GM18870 (cell line): ENCODE measurements around the gene CHMP6.

ENCODE experiments used
- ATAC-seq: cut with Tn5 transposase; IDR thresholded peaks from one replicate; pipeline ENCODE4 v1.9.1; 2021; ENCODE audit warnings: moderate library complexity; ENCODE audit not compliant: unreplicated experiment

CHMP6 gene

GRCh38 chr17:80970762-80971703 lies 20.6 kb upstream of the CHMP6 start:
- ATAC-seq: no peak

- no peak for ATAC-seq
Observed at GRCh38 chr17:80971704-80972304, 19.8 kb upstream of the CHMP6 start.

DNA sequence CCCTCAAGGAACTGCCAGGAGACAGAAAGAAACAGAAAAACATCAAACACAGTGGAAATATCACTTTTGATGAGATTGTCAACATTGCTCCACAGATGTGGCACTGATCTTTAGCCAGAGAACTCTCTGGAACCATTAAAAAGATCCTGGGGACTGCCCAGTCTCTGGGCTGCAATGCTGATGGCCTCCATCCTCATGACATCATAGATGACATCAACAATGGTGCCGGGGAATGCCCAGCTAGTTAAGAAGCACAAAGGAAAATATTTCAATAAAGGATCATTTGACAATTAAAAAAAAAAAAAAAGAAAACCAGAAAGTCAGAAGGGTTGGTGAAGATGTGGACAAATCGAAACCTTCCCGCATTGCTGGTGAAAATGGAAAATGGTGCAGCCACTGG lies 14.9 kb upstream of the CHMP6 start:
- ATAC-seq: no peak

- ATAC-seq: no peak
Observed at GRCh38 chr17:80977172-80977571, 14.5 kb upstream of the CHMP6 start.

DNA sequence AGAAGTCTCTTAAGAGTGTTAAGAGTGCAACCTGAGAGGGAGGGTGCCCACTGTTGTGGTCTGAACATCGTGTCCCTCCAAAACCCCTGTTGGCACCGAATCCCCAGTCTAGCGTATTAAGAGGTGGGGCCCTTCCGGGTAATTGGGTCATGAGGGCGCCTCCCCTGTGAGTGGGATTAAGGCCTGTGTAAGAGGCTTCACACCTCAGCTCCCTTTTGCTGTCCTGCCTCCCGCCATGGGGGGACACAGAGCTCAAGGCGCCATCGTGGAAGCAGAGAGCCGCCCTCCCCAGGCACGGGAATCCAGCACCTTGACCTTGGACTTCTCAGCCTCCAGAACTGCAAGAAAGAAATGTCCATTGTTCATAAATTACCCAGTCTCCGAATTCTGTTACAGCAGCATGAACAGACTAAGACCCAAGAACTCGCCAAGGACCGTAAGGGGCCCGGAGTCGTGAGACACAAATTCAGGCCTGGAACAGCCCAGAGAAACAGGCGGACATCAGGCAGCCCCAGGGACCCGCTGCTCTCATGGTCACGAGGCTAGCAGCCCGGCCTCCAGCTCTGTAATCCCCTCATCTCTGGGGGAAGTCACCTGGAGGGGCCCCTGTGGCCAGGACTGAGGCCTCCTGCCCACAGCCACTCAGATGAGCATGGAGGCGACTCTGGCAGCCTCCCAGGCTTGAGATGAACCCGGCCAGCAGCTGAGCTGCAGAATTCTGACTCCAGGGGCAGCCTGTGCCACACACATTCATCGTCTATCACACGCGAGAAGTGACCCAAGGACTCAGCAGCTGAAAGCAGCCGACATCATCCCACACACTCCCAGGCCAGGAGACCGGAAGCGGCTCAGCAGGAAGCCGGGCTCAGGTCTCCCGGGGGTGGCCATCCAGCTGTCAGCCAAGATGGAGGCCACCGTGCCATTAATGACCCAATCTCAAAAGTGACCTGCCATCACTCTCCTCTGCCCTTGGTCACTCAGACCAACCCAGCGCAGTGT lies 12.8 kb upstream of the CHMP6 start:
- no peak for ATAC-seq

GRCh38 chr17:80979547-80980378 lies 11.9 kb upstream of the CHMP6 start:
- ATAC-seq: no peak

- ATAC-seq: no peak
Observed at GRCh38 chr17:80980397-80981061, 11.1 kb upstream of the CHMP6 start.

DNA sequence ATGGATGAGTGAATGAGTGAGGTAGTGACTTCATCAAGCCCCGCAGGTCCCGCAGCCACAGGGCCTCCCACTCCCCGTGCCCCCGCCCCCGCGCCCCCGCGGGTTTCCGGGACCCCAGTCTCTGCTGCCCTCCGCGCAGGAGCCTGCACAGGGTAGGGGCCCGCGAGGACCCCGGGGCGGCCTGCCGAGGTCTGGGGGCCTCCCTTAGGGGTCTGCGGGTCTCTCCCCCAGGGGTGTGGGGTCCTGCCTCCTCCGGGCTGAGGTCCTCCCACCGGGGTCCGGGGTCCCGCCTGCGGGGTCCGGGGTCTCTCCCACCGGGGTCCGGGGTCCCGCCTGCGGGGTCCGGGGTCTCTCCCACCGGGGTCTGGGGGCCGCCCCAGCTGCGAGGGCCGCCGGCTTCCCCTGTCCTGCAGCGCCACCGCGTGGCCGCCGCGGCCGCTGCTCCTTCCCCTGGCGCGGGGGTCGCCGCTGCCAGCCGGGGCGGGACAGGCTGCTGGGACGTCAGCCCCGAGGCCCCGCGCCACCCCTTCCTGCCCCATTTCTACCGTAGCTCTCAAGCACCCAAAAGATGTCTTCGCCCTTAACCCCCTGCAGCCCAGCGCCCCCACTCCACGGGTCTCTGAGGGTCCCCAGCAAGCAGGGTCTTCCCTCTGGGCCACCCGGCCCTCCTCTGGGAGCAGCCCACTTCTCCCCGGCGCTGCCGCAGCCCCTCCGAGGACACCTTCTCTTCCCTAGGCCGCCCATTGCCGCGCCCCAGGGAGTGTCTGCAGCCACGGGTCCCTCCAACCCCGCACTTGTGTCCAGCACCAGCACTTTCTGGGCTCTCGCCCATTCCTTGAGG lies 10.4 kb upstream of the CHMP6 start:
- no peak for ATAC-seq

DNA sequence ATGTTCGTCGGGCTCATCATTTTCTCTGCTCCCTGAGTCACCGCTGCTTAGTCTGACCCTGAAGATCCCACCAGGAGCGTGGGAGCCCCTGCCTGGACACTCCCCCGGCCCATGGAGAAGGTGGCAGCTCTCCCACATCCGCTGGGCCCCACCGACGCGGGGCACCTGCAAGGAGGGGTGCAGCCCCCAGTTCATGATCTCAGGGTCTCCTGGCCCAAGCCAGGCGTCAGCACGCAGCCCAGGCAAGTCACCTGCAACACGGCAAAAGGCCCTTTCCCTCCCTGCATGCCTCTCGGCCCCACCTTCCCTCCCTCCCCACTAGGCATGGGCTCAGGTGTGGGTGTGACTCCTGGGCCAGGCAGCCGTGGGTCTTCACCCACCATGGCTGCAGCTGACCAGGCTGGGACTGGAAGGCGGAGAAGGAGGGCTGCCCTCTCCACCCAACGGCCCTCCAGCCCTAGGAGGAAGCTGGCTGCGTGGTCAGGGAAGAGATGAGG lies 9.7 kb upstream of the CHMP6 start:
- ATAC-seq: no peak

GRCh38 chr17:80982426-80982974 lies 9.1 kb upstream of the CHMP6 start:
- ATAC-seq: no peak

GRCh38 chr17:80983545-80983944 lies 8.1 kb upstream of the CHMP6 start:
- no peak for ATAC-seq

DNA sequence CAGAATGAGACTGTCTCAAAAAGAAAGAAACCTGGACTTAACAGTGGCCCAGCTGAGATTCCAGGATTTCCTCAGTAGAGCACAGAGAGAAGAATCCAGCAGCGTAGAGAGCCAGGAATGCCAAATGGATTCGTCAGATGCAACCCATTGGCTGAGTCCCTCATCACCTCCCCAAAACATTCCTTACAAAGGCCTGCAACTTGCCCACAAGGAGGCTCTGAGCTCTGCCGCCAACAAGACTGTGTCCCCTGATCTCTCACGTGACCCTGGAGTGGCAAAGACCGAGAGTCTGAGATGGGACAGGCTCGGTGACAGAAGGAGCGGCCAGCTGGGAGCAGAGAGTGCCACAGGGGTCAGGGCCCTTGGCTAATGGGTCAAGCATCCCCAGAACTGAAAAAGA lies 6.9 kb upstream of the CHMP6 start:
- no peak for ATAC-seq

GRCh38 chr17:80986046-80986445 lies 5.6 kb upstream of the CHMP6 start:
- ATAC-seq: no peak

DNA sequence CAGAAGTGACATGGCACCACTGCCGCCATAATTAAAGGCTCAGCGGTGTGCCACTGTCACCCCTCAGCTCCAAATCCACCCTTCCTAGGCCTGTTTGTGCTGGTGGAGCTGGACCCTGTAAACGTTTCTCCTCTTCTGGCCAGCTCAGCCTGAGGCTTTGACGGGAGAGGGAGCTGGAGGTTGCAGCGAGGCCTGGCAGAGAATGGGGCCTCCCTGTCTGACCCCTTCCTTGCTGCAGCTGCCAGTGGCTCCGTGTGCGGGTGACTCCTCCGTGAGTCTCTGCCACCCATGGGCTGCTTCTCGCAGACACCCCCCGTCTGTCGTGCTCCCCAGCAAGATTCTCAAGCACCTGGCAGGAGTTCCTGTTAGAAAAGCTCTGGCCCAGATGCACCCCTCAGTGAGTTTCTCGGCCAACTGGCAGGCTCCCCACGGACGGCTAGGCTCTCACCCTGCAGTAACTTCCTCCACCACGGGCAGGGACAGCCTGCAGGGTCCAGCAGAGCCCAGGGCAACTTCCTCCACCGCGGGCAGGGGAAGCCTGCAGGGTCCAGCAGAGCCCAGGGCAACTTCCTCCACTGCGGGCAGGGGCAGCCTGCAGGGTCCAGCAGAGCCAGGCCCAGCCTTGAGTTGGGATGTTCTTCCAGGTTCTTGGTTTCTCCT lies 4.7 kb upstream of the CHMP6 start:
- ATAC-seq: no peak

DNA sequence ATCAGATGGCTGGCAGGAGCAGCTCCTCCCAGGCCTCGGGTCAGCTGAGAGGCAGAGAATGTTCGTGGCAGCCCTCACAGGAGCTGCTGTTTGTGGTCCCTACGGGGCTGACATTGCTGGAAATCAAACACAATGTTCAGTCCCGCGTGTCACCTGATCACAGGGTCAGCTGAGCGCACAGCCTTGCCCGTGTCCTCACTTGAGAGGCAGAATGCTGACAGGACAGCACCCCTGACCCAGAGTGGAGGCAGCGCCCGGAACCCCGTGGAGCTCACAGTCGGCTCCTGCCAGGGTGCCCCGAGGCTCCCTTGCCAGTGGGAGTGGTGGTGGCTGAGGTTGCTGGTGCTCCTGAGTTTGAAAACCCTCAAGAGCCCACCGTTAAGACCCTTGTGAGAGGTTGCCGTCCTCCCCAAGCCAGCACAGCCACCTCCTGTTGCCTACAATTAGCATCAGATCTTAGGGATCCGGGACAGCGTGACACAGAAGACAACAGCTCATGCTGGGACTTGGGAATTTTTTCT lies 3.6 kb upstream of the CHMP6 start:
- ATAC-seq: no peak

- ATAC-seq: no peak
Observed at GRCh38 chr17:80989586-80989913, 2.1 kb upstream of the CHMP6 start.

- no peak for ATAC-seq
Observed at GRCh38 chr17:80990921-80991644, 558 bp upstream of the CHMP6 start.
